H9 (cell line): ENCODE results near the gene RMDN2. TPM values are rescaled to one million over a fixed set of nuclear protein-coding genes. Genes with fewer than 3 reads are reported as not detected.

ENCODE experiments used
- DNase-seq: peaks from one replicate; pipeline ENCODE4 v3.0.0-alpha.2; 2017
- H2AFZ ChIP-seq: one replicate; pipeline ENCODE4 v1.6.1; 2013; ENCODE audit warnings: mild to moderate bottlenecking, low read length, control low read depth, moderate library complexity
- H2AK5ac ChIP-seq: 2 replicates; pipeline ENCODE4 v1.6.1; 2013; ENCODE audit warnings: low read length, control low read depth, mixed read lengths; ENCODE audit not compliant: insufficient read length
- H2BK120ac ChIP-seq: one replicate; pipeline ENCODE4 v1.6.1; 2013; ENCODE audit warnings: low read depth, mild to moderate bottlenecking, low read length, control low read depth, inconsistent platforms; ENCODE audit not compliant: poor library complexity, severe bottlenecking
- H2BK12ac ChIP-seq: 2 replicates; pipeline ENCODE4 v1.6.1; 2013; ENCODE audit warnings: low read length, control low read depth, mixed read lengths, low read depth; ENCODE audit not compliant: insufficient read length
- H2BK15ac ChIP-seq: 2 replicates; pipeline ENCODE4 v1.6.1; 2013; ENCODE audit warnings: low read depth, low read length, control low read depth
- H2BK20ac ChIP-seq: one replicate; pipeline ENCODE4 v1.6.1; 2013; ENCODE audit warnings: low read depth, mild to moderate bottlenecking, low read length, control low read depth, inconsistent platforms; ENCODE audit not compliant: poor library complexity, severe bottlenecking
- H2BK5ac ChIP-seq: 2 replicates; pipeline ENCODE4 v1.6.1; 2013; ENCODE audit warnings: low read length, control low read depth, mixed read lengths; ENCODE audit not compliant: insufficient read length
- H3K14ac ChIP-seq: 2 replicates; pipeline ENCODE4 v1.6.1; 2013; ENCODE audit warnings: low read length, control low read depth; ENCODE audit not compliant: insufficient read depth
- H3K18ac ChIP-seq: 2 replicates; pipeline ENCODE4 v1.6.1; 2013; ENCODE audit warnings: low read depth, mild to moderate bottlenecking, mixed read lengths, low read length, control low read depth; ENCODE audit not compliant: insufficient read length
- H3K23ac ChIP-seq: 2 replicates; pipeline ENCODE4 v1.6.1; 2013; ENCODE audit warnings: low read length, control low read depth, mixed read lengths, low read depth; ENCODE audit not compliant: insufficient read length
- H3K23me2 ChIP-seq: 2 replicates; pipeline ENCODE4 v1.6.1; 2013; ENCODE audit warnings: low read depth, mild to moderate bottlenecking, mixed read lengths, low read length, control low read depth; ENCODE audit not compliant: insufficient read length, poor library complexity, severe bottlenecking
- H3K27ac ChIP-seq: 2 replicates; pipeline ENCODE4 v1.5.1; 2013; ENCODE audit warnings: low read length, control low read depth, mixed read lengths, low read depth; ENCODE audit not compliant: insufficient read length
- H3K27me3 ChIP-seq: 2 replicates; pipeline ENCODE4 v1.6.1; 2013; ENCODE audit warnings: low read length, control low read depth, inconsistent platforms; ENCODE audit not compliant: insufficient read depth
- H3K4ac ChIP-seq: 2 replicates; pipeline ENCODE4 v1.6.1; 2013; ENCODE audit warnings: low read depth, mild to moderate bottlenecking, control low read depth, inconsistent platforms, low read length, moderate library complexity
- H3K4me1 ChIP-seq: 2 replicates; pipeline ENCODE4 v1.6.1; 2013; ENCODE audit warnings: low read length, control low read depth, inconsistent platforms; ENCODE audit not compliant: insufficient read depth
- H3K4me2 ChIP-seq: 2 replicates; pipeline ENCODE4 v1.6.1; 2013; ENCODE audit warnings: low read length, control low read depth, mixed read lengths; ENCODE audit not compliant: insufficient read length, insufficient read depth
- H3K56ac ChIP-seq: 2 replicates; pipeline ENCODE4 v1.6.1; 2013; ENCODE audit warnings: low read depth, mild to moderate bottlenecking, mixed read lengths, low read length, control low read depth; ENCODE audit not compliant: insufficient read length
- H3K79me1 ChIP-seq: 2 replicates; pipeline ENCODE4 v1.6.1; 2013; ENCODE audit warnings: low read depth, mild to moderate bottlenecking, moderate library complexity, low read length, control low read depth, inconsistent platforms; ENCODE audit not compliant: insufficient read depth, poor library complexity, severe bottlenecking
- H3K79me2 ChIP-seq: 2 replicates; pipeline ENCODE4 v1.6.1; 2013; ENCODE audit warnings: low read length, control low read depth, inconsistent platforms; ENCODE audit not compliant: insufficient read depth
- H3K9ac ChIP-seq: 2 replicates; pipeline ENCODE4 v1.6.1; 2013; ENCODE audit warnings: low read length, control low read depth, mixed read lengths; ENCODE audit not compliant: insufficient read length; ENCODE audit errors: extremely low read depth
- H3K9me3 ChIP-seq: one replicate; pipeline ENCODE4 v1.6.1; 2013; ENCODE audit warnings: low read depth, low read length, inconsistent platforms; ENCODE audit not compliant: control insufficient read depth
- H3T11ph ChIP-seq: one replicate; pipeline ENCODE4 v1.6.1; 2013; ENCODE audit warnings: mild to moderate bottlenecking, low read length, control low read depth, inconsistent platforms
- H4K20me1 ChIP-seq: one replicate; pipeline ENCODE4 v1.6.1; 2013; ENCODE audit not compliant: control insufficient read depth, insufficient read length, insufficient read depth
- H4K5ac ChIP-seq: 2 replicates; pipeline ENCODE4 v1.6.1; 2013; ENCODE audit warnings: low read depth, mild to moderate bottlenecking, mixed read lengths, low read length, control low read depth; ENCODE audit not compliant: insufficient read length
- H4K8ac ChIP-seq: replicated peaks from 2 replicates; pipeline ENCODE4 v1.6.1; 2013; ENCODE audit warnings: low read length, control low read depth, mixed read lengths, low read depth; ENCODE audit not compliant: insufficient read length
- H4K91ac ChIP-seq: 2 replicates; pipeline ENCODE4 v1.6.1; 2013; ENCODE audit warnings: low read depth, mild to moderate bottlenecking, moderate library complexity, mixed read lengths, low read length, control low read depth; ENCODE audit not compliant: insufficient read length
- H3K27ac Mint-ChIP-seq, 3 experiments: 2 replicates in 2 of 3; 3 replicates in 1 of 3; pipeline ENCODE4 v1.8.0; 2020 to 2021; ENCODE audit warnings: mixed read lengths in 3 of 3, mild to moderate bottlenecking in 1 of 3, moderate library complexity in 1 of 3
- H3K27me3 Mint-ChIP-seq: 2 replicates; pipeline ENCODE4 v1.8.0; 2021; ENCODE audit warnings: low read depth, mild to moderate bottlenecking, moderate library complexity, mixed read lengths
- H3K36me3 Mint-ChIP-seq, 3 experiments: 2 replicates in 2 of 3; 3 replicates in 1 of 3; pipeline ENCODE4 v1.8.0; 2020 to 2021; ENCODE audit warnings: low read depth in 3 of 3, mixed read lengths in 3 of 3; ENCODE audit not compliant: insufficient read depth in 1 of 3
- H3K4me1 Mint-ChIP-seq, 2 experiments: 2 replicates each; pipeline ENCODE4 v1.8.0; 2020; ENCODE audit warnings: mixed read lengths in 2 of 2
- H3K4me3 Mint-ChIP-seq, 2 experiments: 2 replicates in 1 of 2; 3 replicates in 1 of 2; pipeline ENCODE4 v1.8.0; 2020 to 2021; ENCODE audit warnings: mild to moderate bottlenecking in 2 of 2, mixed read lengths in 2 of 2, moderate library complexity in 1 of 2
- H3K9me3 Mint-ChIP-seq, 2 experiments: 2 replicates in 1 of 2; 3 replicates in 1 of 2; pipeline ENCODE4 v1.8.0; 2020; ENCODE audit warnings: mild to moderate bottlenecking in 2 of 2, mixed read lengths in 2 of 2, moderate library complexity in 1 of 2
- CTCF ChIP-seq: fragments of 200-600 bp; sonication (generic); conservative IDR thresholded peaks from 3 replicates; pipeline ENCODE4 v1.8.0; 2021; ENCODE audit warnings: antibody characterized with exemption, mild to moderate bottlenecking
- WGBS: extraction: QIAGEN DNeasy Blood & Tissue Kit; methylation state at CpG from one replicate; pipeline ENCODE4 v1.1.7; 2013; ENCODE audit warnings: missing lambda C conversion rate, low lambda C conversion rate, mixed read lengths; ENCODE audit not compliant: insufficient read length; ENCODE audit errors: extremely low coverage; 5-methylcytosine and 5-hydroxymethylcytosine counted together
- total RNA-seq: library from RNA; stranded (reverse); gene quantifications from 2 replicates; pipeline ENCODE4 v1.2.1, GENCODE V29; 2021

Gene RMDN2
- total RNA-seq, 1 experiment from 2014 or later: 2.8 TPM

- H3K56ac ChIP-seq: no peak overlapping the region
- H3K4me1 ChIP-seq: peaks cover 2% of the 10 kb centered on the region; the same call in 1 of the 2 replicates
- H2AFZ ChIP-seq: no peak overlapping the region
- H4K20me1 ChIP-seq: no peaks in the 10 kb centered on the region
- no peaks in the 10 kb centered on the region for H3K79me1 ChIP-seq
- H4K8ac ChIP-seq: no peak overlapping the region
- no peak overlapping the region for H3K4me2 ChIP-seq
- Mint-ChIP-seq H3K27me3 (no peaks in the 10 kb centered on the region), H3K27ac (peak overlapping the region in 1 of 3 experiments; percentile 65; a peak in 2 of 7 replicates), H3K4me1 (peaks cover 33 to 35% of the 10 kb centered on the region in 2 experiments), H3K36me3 (no peaks in the 10 kb centered on the region), H3K4me3 (no peak overlapping the region), H3K9me3 (no peaks in the 10 kb centered on the region; a peak in 2 of 5 replicates)
- H2BK5ac ChIP-seq: no peak overlapping the region
- H4K5ac ChIP-seq: no peak overlapping the region
- H2BK15ac ChIP-seq: no peak overlapping the region
- TF ChIP-seq CTCF: no peak
- H3K79me2 ChIP-seq: no peaks in the 10 kb centered on the region
- no CpG with 5 or more reads among the region's 9 CpGs for WGBS
- H3T11ph ChIP-seq: no peak overlapping the region
- H3K23ac ChIP-seq: no peak overlapping the region
- DNase-seq: no peak
- H3K27me3 ChIP-seq: no peaks in the 10 kb centered on the region
- no peak overlapping the region for H2BK12ac ChIP-seq
- H3K27ac ChIP-seq: no peak overlapping the region
- H2BK20ac ChIP-seq: no peak overlapping the region
- H3K4ac ChIP-seq: no peak overlapping the region
- H3K18ac ChIP-seq: no peak overlapping the region
- no peak overlapping the region for H3K9ac ChIP-seq
- H3K9me3 ChIP-seq: no peaks in the 10 kb centered on the region
- no peak overlapping the region for H4K91ac ChIP-seq
- no peak overlapping the region for H2BK120ac ChIP-seq
- H2AK5ac ChIP-seq: no peak overlapping the region
- no peaks in the 10 kb centered on the region for H3K23me2 ChIP-seq
- no peak overlapping the region for H3K14ac ChIP-seq
Measured at GRCh38 chr2:37881397-37881796, 43.7 kb upstream of the RMDN2 start.
